Activated naive CD8-positive, alpha-beta T cell treated with anti-CD3 and anti-CD28 coated beads, Interleukin-2, amount 50 U/mL, for 24 hours (primary cell): ENCODE results near the gene EPHA6.

Experiments
- ATAC-seq: fragments of 150-1000 bp; cut with Tn5 transposase; one replicate; pipeline ENCODE4 v1.10.0; 2021
- DNase-seq: peaks from one replicate; pipeline ENCODE4 v3.0.0; 2021
- H3K27ac Mint-ChIP-seq: one replicate; pipeline ENCODE4 v1.8.0; 2021; ENCODE audit warnings: mild to moderate bottlenecking, mixed read lengths
- H3K27me3 Mint-ChIP-seq: one replicate; pipeline ENCODE4 v1.8.0; 2021; ENCODE audit warnings: mixed read lengths
- H3K36me3 Mint-ChIP-seq: one replicate; pipeline ENCODE4 v1.8.0; 2021; ENCODE audit warnings: low read depth, mixed read lengths
- H3K4me1 Mint-ChIP-seq: one replicate; pipeline ENCODE4 v1.8.0; 2021; ENCODE audit warnings: mixed read lengths
- H3K4me3 Mint-ChIP-seq: one replicate; pipeline ENCODE4 v1.8.0; 2021; ENCODE audit warnings: mild to moderate bottlenecking, moderate library complexity, mixed read lengths
- H3K9me3 Mint-ChIP-seq: one replicate; pipeline ENCODE4 v1.8.0; 2021; ENCODE audit warnings: mixed read lengths

EPHA6 gene

DNA sequence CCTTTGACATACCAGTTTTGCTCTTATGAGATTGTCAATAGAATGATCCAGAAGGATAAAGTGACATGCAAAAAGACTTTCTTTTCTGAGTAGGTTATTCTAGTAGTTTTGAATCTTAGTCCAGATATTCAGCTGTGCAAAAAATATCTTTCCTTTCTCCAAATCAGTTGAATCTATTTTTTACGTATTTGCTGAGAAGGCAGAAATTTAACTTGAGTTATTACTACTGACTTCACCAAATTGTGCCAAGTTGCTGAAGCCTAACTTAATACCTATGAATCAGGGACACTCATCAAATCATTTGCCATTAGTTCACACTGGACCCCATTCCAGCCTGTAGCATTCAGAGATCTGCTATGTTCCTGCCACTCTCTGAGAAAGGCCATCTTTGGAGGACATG, 215.6 kb downstream of the EPHA6 start:
- H3K27me3 Mint-ChIP-seq = no peaks in the 10 kb centered on the region
- ATAC-seq = no peak
- DNase-seq = no peak
- no peaks in the 10 kb centered on the region for H3K4me1 Mint-ChIP-seq
- peaks cover 7% of the 10 kb centered on the region for H3K9me3 Mint-ChIP-seq
- H3K27ac Mint-ChIP-seq = no peak overlapping the region
- no peak overlapping the region for H3K4me3 Mint-ChIP-seq
- no peaks in the 10 kb centered on the region for H3K36me3 Mint-ChIP-seq

- peaks cover 1% of the 10 kb centered on the region for H3K9me3 Mint-ChIP-seq
- ATAC-seq (no peak), DNase-seq (no peak)
- H3K27ac Mint-ChIP-seq = no peak overlapping the region
- H3K4me3 Mint-ChIP-seq = no peak overlapping the region
- no peaks in the 10 kb centered on the region for H3K4me1 Mint-ChIP-seq
- no peaks in the 10 kb centered on the region for H3K27me3 Mint-ChIP-seq
- no peaks in the 10 kb centered on the region for H3K36me3 Mint-ChIP-seq
These were observed 223.0 kb downstream of the EPHA6 start for GRCh38 chr3:97037294-97037943.

DNA sequence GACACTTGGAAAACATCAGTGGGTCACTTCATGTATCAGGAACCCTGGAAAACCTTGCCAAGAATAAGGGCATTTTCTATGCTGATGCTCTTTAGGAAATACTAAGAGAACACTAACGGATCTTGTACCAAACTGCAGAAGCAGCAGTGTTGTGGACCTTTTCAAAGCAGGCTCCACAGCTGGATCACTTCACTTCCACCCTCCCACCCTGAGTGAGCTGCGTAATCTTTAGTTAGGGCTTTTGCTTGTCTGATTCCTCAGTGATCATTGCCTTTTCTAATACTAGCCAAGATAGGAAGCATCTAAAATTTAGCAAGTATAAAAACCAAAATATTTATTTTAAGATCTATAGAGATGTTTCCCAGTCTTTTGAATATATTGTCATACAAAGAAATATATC, 229.0 kb downstream of the EPHA6 start:
- H3K27ac Mint-ChIP-seq = no peak overlapping the region
- no peak overlapping the region for H3K4me3 Mint-ChIP-seq
- H3K36me3 Mint-ChIP-seq = no peaks in the 10 kb centered on the region
- H3K9me3 Mint-ChIP-seq = peaks cover 3% of the 10 kb centered on the region
- no peaks in the 10 kb centered on the region for H3K27me3 Mint-ChIP-seq
- no peaks in the 10 kb centered on the region for H3K4me1 Mint-ChIP-seq
- DNase-seq (no peak), ATAC-seq (no peak)

DNA sequence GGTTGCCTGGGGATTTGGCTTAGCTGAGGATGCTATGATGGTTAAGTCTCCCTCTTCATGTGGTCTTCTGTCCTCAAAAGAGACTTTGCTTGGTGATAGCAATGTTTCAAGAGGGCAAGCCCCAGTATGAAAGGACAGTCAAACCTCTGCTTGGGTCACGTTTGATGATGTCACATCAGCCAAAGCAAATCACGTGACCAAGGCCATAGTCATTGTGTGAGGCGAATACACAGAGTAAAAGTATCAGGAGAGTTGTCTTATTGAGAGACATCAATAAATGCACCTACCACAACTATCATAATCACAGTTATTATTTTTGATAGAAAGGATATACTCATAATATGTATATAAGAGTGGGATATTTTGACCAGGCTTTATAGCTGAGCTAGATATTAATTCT, 243.0 kb downstream of the EPHA6 start:
- H3K4me3 Mint-ChIP-seq = no peak overlapping the region
- no peak for DNase-seq
- no peaks in the 10 kb centered on the region for H3K36me3 Mint-ChIP-seq
- H3K27ac Mint-ChIP-seq = no peak overlapping the region
- no peak for ATAC-seq
- no peaks in the 10 kb centered on the region for H3K4me1 Mint-ChIP-seq
- peaks cover 8% of the 10 kb centered on the region for H3K9me3 Mint-ChIP-seq
- no peaks in the 10 kb centered on the region for H3K27me3 Mint-ChIP-seq

DNA sequence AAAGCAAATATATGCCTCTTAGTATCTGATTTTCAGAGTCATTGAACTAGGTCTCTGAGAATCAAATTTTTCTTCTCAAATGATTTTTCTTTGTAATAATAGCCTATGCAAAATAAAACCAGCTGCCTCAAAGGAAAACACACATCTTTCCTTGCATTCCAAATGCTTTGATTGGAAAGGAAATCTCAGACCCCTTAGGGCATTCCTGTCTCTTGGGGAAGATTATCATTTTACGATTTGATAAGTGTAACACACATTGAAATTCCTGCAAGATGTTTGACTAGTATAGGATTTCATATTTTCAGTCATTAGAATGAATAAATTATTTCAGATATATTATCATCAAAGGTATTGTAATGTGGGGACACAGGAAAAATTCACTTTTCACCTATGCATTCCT, 244.8 kb downstream of the EPHA6 start:
- no peak overlapping the region for H3K4me3 Mint-ChIP-seq
- no peaks in the 10 kb centered on the region for H3K36me3 Mint-ChIP-seq
- DNase-seq (no peak), ATAC-seq (no peak)
- H3K9me3 Mint-ChIP-seq = peaks cover 8% of the 10 kb centered on the region
- H3K4me1 Mint-ChIP-seq = no peaks in the 10 kb centered on the region
- no peak overlapping the region for H3K27ac Mint-ChIP-seq
- no peaks in the 10 kb centered on the region for H3K27me3 Mint-ChIP-seq

- Mint-ChIP-seq H3K36me3 (no peaks in the 10 kb centered on the region), H3K9me3 (peaks cover 7% of the 10 kb centered on the region), H3K27me3 (no peaks in the 10 kb centered on the region), H3K4me1 (no peaks in the 10 kb centered on the region), H3K27ac (no peak overlapping the region), H3K4me3 (no peak overlapping the region)
- ATAC-seq (no peak), DNase-seq (no peak)
These were observed 252.1 kb downstream of the EPHA6 start for GRCh38 chr3:97066531-97066930.

DNA sequence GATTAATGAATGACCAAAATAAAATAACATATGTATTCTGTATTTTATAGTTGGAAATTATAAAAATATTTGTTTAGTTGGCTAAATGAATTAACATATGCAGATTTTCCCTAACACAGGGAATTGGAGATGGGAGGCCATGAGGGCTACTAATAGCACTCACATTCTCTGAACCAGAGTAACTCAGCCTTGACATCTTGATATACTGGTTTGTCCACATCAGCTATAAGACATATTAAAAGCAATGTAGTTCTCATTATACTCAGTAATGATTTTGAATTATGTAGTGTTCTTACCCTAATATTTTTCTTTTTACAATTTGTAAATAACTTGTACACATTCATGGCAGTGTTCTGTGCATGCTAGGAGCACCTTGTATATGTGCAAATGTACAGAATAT, 255.9 kb downstream of the EPHA6 start:
- no peak for ATAC-seq
- H3K36me3 Mint-ChIP-seq = no peaks in the 10 kb centered on the region
- H3K27me3 Mint-ChIP-seq = no peaks in the 10 kb centered on the region

GRCh38 chr3:97074546-97074945, 260.2 kb downstream of the EPHA6 start:
- Mint-ChIP-seq H3K4me1 (no peaks in the 10 kb centered on the region), H3K36me3 (no peaks in the 10 kb centered on the region), H3K9me3 (peaks cover 13% of the 10 kb centered on the region), H3K27me3 (no peaks in the 10 kb centered on the region), H3K4me3 (no peak overlapping the region), H3K27ac (no peak overlapping the region)
- no peak for DNase-seq
- ATAC-seq = no peak

More for the DNA sequence above, 255.9 kb downstream of the EPHA6 start:
- DNase-seq = no peak
- Mint-ChIP-seq H3K9me3 (peaks cover 6% of the 10 kb centered on the region), H3K4me1 (no peaks in the 10 kb centered on the region), H3K4me3 (no peak overlapping the region), H3K27ac (no peak overlapping the region)

DNA sequence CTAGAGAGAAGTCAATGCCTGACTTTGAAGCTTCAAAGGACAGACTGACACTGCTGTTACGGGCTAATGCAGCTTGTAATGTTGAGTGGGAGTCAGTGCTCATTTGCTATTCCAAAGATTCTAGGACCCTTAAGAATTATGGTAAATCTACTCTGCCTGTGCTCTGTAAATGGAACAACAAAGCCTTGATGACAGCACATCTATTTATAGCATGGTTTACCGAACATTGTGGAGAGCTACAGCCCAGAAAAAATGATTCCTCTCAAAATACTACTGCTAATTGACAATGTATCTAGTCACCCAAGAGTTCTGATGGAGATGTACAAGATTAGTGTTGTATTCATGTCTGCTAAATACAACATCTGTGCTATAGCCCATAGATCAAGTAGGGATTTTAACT, 262.3 kb downstream of the EPHA6 start:
- Mint-ChIP-seq H3K9me3 (peaks cover 7% of the 10 kb centered on the region), H3K36me3 (no peaks in the 10 kb centered on the region), H3K4me3 (no peak overlapping the region), H3K4me1 (no peaks in the 10 kb centered on the region), H3K27me3 (no peaks in the 10 kb centered on the region), H3K27ac (no peak overlapping the region)
- no peak for DNase-seq
- no peak for ATAC-seq

- Mint-ChIP-seq H3K27me3 (no peaks in the 10 kb centered on the region), H3K36me3 (no peaks in the 10 kb centered on the region), H3K9me3 (no peaks in the 10 kb centered on the region), H3K4me3 (no peak overlapping the region), H3K27ac (no peak overlapping the region), H3K4me1 (no peaks in the 10 kb centered on the region)
- ATAC-seq = no peak
- no peak for DNase-seq
These were observed 275.2 kb downstream of the EPHA6 start for GRCh38 chr3:97089621-97090020.

DNA sequence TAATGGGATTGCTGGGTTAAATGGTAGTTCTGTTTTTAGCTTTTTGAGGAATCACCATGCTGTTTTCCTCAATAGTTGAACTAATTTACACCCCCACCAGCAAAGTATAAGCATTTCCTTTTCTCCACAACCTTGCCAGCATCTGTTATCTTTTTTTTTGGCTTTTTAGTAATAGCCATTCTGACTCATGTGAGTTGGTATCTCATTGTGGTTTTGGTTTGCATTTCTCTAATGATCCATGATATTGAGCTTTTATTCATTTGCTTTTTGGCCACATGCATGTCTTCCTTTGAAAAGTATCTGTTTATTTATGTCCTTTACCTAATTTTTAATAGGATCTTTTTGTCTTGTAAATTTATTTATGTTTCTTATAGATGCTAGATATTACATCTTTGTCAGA, 288.2 kb downstream of the EPHA6 start:
- peaks cover 6% of the 10 kb centered on the region for H3K9me3 Mint-ChIP-seq
- no peak overlapping the region for H3K4me3 Mint-ChIP-seq
- ATAC-seq (no peak), DNase-seq (no peak)
- H3K27me3 Mint-ChIP-seq = no peaks in the 10 kb centered on the region
- no peak overlapping the region for H3K27ac Mint-ChIP-seq
- H3K4me1 Mint-ChIP-seq = no peaks in the 10 kb centered on the region
- H3K36me3 Mint-ChIP-seq = no peaks in the 10 kb centered on the region

- Mint-ChIP-seq H3K9me3 (peaks cover 6% of the 10 kb centered on the region), H3K4me1 (no peaks in the 10 kb centered on the region), H3K36me3 (no peaks in the 10 kb centered on the region), H3K4me3 (no peak overlapping the region), H3K27me3 (no peaks in the 10 kb centered on the region), H3K27ac (no peak overlapping the region)
- no peak for ATAC-seq
- DNase-seq = no peak
These were observed 291.7 kb downstream of the EPHA6 start for GRCh38 chr3:97105989-97106651.

GRCh38 chr3:97106652-97106989, 292.2 kb downstream of the EPHA6 start:
- no peak overlapping the region for H3K4me3 Mint-ChIP-seq
- peaks cover 6% of the 10 kb centered on the region for H3K9me3 Mint-ChIP-seq
- H3K27ac Mint-ChIP-seq = no peak overlapping the region
- H3K27me3 Mint-ChIP-seq = no peaks in the 10 kb centered on the region
- H3K36me3 Mint-ChIP-seq = no peaks in the 10 kb centered on the region
- DNase-seq (no peak), ATAC-seq (no peak)
- H3K4me1 Mint-ChIP-seq = no peaks in the 10 kb centered on the region

GRCh38 chr3:97108136-97108535, 293.7 kb downstream of the EPHA6 start:
- DNase-seq = no peak
- Mint-ChIP-seq H3K9me3 (peaks cover 6% of the 10 kb centered on the region), H3K36me3 (no peaks in the 10 kb centered on the region), H3K27ac (no peak overlapping the region), H3K27me3 (no peaks in the 10 kb centered on the region), H3K4me3 (no peak overlapping the region), H3K4me1 (no peaks in the 10 kb centered on the region)
- ATAC-seq = no peak

DNA sequence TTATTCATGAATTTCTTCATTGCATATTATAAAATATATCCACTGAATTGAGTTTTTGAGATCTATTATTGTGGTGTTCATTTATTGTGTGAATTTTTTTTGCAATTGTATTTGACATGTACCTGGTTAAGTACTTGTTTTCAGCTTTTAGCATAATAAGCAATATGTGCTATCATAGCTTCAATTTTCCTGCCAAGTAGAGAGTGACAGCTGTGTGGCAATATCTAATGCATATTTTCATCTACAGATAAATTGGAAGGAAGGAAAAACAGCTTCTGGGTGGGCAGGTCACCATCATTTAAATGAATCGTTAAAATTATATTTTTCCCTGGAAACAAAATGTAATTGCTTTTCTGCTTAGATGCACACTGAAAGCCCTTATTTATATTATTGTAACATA, 296.9 kb downstream of the EPHA6 start:
- no peaks in the 10 kb centered on the region for H3K9me3 Mint-ChIP-seq
- H3K27me3 Mint-ChIP-seq = no peaks in the 10 kb centered on the region
- no peak overlapping the region for H3K4me3 Mint-ChIP-seq
- H3K36me3 Mint-ChIP-seq = no peaks in the 10 kb centered on the region
- DNase-seq (no peak), ATAC-seq (no peak)
- no peaks in the 10 kb centered on the region for H3K4me1 Mint-ChIP-seq
- no peak overlapping the region for H3K27ac Mint-ChIP-seq

DNA sequence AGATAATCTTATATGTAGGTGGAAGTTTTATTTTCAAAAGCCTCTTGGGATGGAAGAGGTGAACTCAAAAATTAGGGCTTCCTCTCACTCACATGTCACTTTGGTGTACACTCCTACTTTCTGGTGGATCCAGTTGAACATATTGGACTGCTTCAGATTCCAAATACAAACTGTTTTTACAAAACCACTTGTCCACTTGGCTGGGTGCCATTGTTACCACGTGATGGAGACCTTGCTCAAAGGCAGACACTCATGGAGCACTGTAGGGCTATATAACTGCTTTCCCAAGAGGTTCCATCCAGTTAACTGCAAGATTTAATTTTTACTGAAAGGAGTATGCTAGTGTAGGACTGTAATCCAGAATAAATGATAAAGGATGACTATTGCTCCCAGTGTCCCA, 307.0 kb downstream of the EPHA6 start:
- H3K27ac Mint-ChIP-seq = no peak overlapping the region
- H3K4me1 Mint-ChIP-seq = no peaks in the 10 kb centered on the region
- H3K27me3 Mint-ChIP-seq = no peaks in the 10 kb centered on the region
- no peaks in the 10 kb centered on the region for H3K36me3 Mint-ChIP-seq
- no peak for ATAC-seq
- no peak overlapping the region for H3K4me3 Mint-ChIP-seq
- DNase-seq = no peak
- peaks cover 13% of the 10 kb centered on the region for H3K9me3 Mint-ChIP-seq
